ENCODE measurements around the gene MUSTN1.

- TF ChIP-seq POLR2A (IDR thresholded peaks at IDR 0.05; ENCODE audit: low read length) (no peak), GATA1 (IDR thresholded peaks at IDR 0.05; ENCODE audit: low read depth, low read length) (no peak)
Measured at GRCh38 chr3:52792413-52792812, 42.4 kb downstream of the MUSTN1 start.

All from erythroblast (primary cell).